Lower leg skin (tissue), 3 donors: ENCODE measurements around the gene FAM107A.

ENCODE experiments used
- POLR2A ChIP-seq, 2 donors: fragments of 450-650 bp; IDR thresholded peaks; one replicate each; pipeline ENCODE4 v1.6.1; 2016 to 2017; ENCODE audit warnings: antibody characterized with exemption in 2 of 2, mild to moderate bottlenecking in 1 of 2, moderate library complexity in 1 of 2
- TF ChIP-seq, protein P1 (sequence below), 3 donors: fragments of 450-650 bp; IDR thresholded peaks; one replicate each; pipeline ENCODE4 v1.5.1; 2016; ENCODE audit warnings: antibody characterized with exemption in 3 of 3, mild to moderate bottlenecking in 3 of 3, moderate library complexity in 2 of 3

DNA sequence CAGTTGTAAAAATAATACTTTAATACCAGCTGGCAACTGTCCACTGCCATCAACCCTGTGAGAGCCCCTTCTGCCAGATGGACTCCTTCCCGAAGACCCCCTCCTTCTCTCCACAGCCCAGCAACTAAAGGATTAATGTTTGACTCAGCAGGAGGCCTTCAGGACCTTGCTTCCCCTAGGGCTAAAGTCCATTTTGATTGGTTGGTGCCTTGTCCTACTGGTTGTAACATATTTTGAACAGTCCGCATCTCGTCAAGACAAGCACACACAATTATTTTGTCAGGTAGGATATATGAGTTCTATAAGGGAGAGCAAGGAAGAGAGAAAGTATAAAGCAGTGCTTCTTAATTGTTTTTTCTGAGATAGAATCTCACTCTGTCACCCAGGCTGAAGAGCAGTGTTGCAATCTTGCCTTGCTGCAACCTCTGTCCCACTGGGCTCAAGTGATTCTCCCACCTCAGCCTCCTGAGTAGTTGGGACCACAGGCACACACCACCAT, 58.9 kb downstream of the FAM107A start:
- TF ChIP-seq, protein P1, sequence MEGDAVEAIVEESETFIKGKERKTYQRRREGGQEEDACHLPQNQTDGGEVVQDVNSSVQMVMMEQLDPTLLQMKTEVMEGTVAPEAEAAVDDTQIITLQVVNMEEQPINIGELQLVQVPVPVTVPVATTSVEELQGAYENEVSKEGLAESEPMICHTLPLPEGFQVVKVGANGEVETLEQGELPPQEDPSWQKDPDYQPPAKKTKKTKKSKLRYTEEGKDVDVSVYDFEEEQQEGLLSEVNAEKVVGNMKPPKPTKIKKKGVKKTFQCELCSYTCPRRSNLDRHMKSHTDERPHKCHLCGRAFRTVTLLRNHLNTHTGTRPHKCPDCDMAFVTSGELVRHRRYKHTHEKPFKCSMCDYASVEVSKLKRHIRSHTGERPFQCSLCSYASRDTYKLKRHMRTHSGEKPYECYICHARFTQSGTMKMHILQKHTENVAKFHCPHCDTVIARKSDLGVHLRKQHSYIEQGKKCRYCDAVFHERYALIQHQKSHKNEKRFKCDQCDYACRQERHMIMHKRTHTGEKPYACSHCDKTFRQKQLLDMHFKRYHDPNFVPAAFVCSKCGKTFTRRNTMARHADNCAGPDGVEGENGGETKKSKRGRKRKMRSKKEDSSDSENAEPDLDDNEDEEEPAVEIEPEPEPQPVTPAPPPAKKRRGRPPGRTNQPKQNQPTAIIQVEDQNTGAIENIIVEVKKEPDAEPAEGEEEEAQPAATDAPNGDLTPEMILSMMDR (IDR thresholded peaks at IDR 0.05): no peak
- TF ChIP-seq POLR2A (IDR thresholded peaks at IDR 0.05): no peak
